DND-41 (cell line): ENCODE results near the gene KLF1.

Experiments
- ATAC-seq: fragments of 200-7000 bp; cut with Tn5 transposase; 3 replicates; pipeline ENCODE4 v1.9.1; 2021; ENCODE audit warnings: low read depth; ENCODE audit not compliant: insufficient read depth
- DNase-seq: peaks from one replicate; pipeline ENCODE4 v3.0.0-alpha.2; 2020
- H2AFZ ChIP-seq: 2 replicates; pipeline ENCODE4 v1.6.0; 2012; ENCODE audit warnings: low read depth, low read length
- H3K27ac ChIP-seq: 2 replicates; pipeline ENCODE4 v1.5.1; 2012; ENCODE audit warnings: low read length, inconsistent platforms
- H3K27me3 ChIP-seq: fragments of 200-600 bp; sonication (generic); 2 replicates; pipeline ENCODE4 v1.6.0; 2012; ENCODE audit warnings: low read length, mild to moderate bottlenecking, inconsistent platforms; ENCODE audit not compliant: insufficient read depth, poor library complexity
- H3K36me3 ChIP-seq: 2 replicates; pipeline ENCODE4 v1.5.1; 2012; ENCODE audit warnings: low read length, inconsistent platforms; ENCODE audit not compliant: insufficient read depth
- H3K4me1 ChIP-seq: 2 replicates; pipeline ENCODE4 v1.5.1; 2012; ENCODE audit warnings: mild to moderate bottlenecking, low read length; ENCODE audit not compliant: insufficient read depth
- H3K4me2 ChIP-seq: 2 replicates; pipeline ENCODE4 v1.6.0; 2012; ENCODE audit warnings: mild to moderate bottlenecking, moderate library complexity, low read length, inconsistent platforms; ENCODE audit not compliant: insufficient read depth
- H3K4me3 ChIP-seq, 2 experiments: fragments of 200-600 bp in 1 of 2; shearing (Covaris generic) in 1 of 2; 2 replicates each; pipeline ENCODE4 v1.5.1; 2012 to 2016; ENCODE audit warnings: inconsistent platforms in 2 of 2, low read length in 2 of 2, mild to moderate bottlenecking in 2 of 2, low read depth in 1 of 2, moderate library complexity in 1 of 2
- H3K79me2 ChIP-seq: 2 replicates; pipeline ENCODE4 v1.6.0; 2012; ENCODE audit warnings: low read length, inconsistent platforms; ENCODE audit not compliant: insufficient read depth
- H3K9ac ChIP-seq: 2 replicates; pipeline ENCODE4 v1.6.0; 2012; ENCODE audit warnings: low read depth, mild to moderate bottlenecking, inconsistent platforms, low read length, moderate library complexity
- H3K9me3 ChIP-seq: 2 replicates; pipeline ENCODE4 v1.5.1; 2012; ENCODE audit warnings: low read length, moderate library complexity, mild to moderate bottlenecking, inconsistent platforms; ENCODE audit not compliant: insufficient read depth, severe bottlenecking
- H4K20me1 ChIP-seq: 2 replicates; pipeline ENCODE4 v1.6.0; 2012; ENCODE audit warnings: low read length; ENCODE audit not compliant: insufficient read depth
- EZH2 ChIP-seq: IDR thresholded peaks from 3 replicates; pipeline ENCODE4 v1.6.1; 2012; ENCODE audit warnings: borderline replicate concordance, low read depth, mild to moderate bottlenecking, moderate library complexity, low read length, inconsistent platforms; ENCODE audit not compliant: severe bottlenecking
- TF ChIP-seq, protein P1 (sequence below): IDR thresholded peaks from 2 replicates; pipeline ENCODE4 v1.5.1; 2012; ENCODE audit warnings: borderline replicate concordance, low read length, moderate library complexity, mild to moderate bottlenecking; ENCODE audit not compliant: poor library complexity, severe bottlenecking; ENCODE audit errors: extremely low read depth

Gene KLF1

DNA sequence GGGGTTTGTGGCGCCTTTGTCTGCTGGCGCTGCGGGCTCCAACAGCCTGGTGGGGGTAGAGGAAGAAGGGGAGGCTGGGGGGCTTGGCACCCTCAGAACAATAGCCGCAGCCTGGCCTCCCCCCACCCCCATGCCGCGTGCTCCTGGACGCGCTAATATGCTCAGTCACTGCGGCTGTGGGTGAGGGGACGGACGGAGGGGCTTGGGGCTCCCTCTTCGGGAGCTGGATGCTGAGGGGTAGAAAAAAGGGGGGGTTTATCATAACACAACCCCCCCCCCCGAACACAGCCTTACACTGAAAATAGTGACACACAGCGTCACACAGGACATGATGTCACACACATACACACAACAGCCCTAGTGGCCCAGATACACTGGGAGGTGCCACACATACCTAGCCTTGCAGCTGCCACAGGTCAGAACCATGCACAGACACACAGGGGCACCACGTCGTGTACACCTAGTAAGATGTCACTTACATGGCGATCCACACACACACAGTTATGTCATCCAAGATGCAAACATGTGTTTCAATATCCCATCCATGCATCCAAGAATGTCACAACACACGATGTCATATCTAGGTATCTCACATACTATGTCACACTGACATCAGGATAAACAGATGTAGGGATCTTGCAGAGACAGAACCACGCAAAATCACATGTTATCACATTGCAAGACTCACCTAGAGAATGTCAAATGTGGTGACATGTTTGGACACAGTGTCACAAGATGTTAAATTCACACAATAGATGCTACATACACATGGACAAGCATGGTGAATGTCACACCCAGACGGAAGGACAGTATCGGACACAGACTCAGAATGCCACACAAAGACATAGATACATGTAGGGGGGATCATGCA is 47.9 kb downstream of the KLF1 start:
- TF ChIP-seq, protein P1, sequence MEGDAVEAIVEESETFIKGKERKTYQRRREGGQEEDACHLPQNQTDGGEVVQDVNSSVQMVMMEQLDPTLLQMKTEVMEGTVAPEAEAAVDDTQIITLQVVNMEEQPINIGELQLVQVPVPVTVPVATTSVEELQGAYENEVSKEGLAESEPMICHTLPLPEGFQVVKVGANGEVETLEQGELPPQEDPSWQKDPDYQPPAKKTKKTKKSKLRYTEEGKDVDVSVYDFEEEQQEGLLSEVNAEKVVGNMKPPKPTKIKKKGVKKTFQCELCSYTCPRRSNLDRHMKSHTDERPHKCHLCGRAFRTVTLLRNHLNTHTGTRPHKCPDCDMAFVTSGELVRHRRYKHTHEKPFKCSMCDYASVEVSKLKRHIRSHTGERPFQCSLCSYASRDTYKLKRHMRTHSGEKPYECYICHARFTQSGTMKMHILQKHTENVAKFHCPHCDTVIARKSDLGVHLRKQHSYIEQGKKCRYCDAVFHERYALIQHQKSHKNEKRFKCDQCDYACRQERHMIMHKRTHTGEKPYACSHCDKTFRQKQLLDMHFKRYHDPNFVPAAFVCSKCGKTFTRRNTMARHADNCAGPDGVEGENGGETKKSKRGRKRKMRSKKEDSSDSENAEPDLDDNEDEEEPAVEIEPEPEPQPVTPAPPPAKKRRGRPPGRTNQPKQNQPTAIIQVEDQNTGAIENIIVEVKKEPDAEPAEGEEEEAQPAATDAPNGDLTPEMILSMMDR = no peak
- no peak for TF ChIP-seq EZH2
- H3K27me3 ChIP-seq = no peaks in the 10 kb centered on the region
- ATAC-seq = peak; percentile 52
- peaks cover 36% of the 10 kb centered on the region for H3K79me2 ChIP-seq
- peak; percentile 38 for DNase-seq
- H3K9ac ChIP-seq = peak overlapping the region; percentile 77
- peak overlapping the region; percentile 93 for H3K4me2 ChIP-seq
- peaks cover 30% of the 10 kb centered on the region; the same call in 1 of the 2 replicates for H4K20me1 ChIP-seq
- peak overlapping the region; percentile 46 to 66; a peak in 3 of 4 replicates for H3K4me3 ChIP-seq
- H2AFZ ChIP-seq = peak overlapping the region; percentile 87
- peaks cover 42% of the 10 kb centered on the region for H3K4me1 ChIP-seq
- H3K9me3 ChIP-seq = no peaks in the 10 kb centered on the region
- peak overlapping the region; percentile 61; the same call in 1 of the 2 replicates for H3K27ac ChIP-seq
- peaks cover 9% of the 10 kb centered on the region; the same call in 1 of the 2 replicates for H3K36me3 ChIP-seq

DNA sequence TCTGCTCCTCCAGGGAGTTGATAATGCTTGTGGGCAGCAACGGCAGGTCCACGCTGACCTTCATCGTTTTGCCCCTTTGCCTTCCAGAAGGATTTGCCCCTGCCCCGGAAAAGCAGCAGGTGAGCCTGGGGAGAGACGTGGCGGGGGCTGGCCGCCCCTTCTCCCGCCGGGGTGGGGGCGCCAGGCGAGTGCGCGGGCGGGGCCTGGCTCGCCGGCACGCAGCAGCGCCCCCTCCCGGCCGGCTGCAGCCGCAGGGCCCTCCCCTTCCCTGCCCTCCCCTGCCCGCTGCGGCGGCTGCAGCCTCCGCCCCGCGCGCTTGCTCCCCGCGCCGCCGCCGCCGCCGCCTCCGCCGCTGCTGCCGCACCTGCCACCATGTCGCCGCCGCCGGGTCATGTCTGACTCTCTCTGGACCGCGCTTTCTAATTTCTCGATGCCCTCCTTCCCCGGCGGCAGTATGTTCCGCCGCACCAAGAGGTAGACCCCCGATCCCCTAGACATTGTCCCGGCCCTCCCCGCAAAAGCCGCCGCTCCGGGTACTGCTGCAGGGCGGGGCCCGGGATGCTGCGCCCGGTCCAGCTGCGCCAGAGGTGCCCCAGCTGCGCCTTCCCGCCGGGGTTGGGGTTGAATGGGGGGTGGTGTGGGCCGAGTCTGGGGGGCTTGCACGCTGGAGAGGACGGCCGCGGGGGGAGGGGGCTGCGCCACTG is 48.7 kb downstream of the KLF1 start, which contains the start of gene MAST1:
TSS of gene MAST1 (plus strand) at position 334 of the 704 bp plus-strand sequence. CDS start at position 392, 58 bp downstream.
- H3K9ac ChIP-seq = peak within 1 kb of the TSS; percentile 77
- H3K79me2 ChIP-seq = peaks cover 36% of the 10 kb centered on the region
- ATAC-seq (peak; percentile 85), DNase-seq (peak; percentile 75)
- H3K4me3 ChIP-seq = peak within 1 kb of the TSS; percentile 46 to 66; a peak in 3 of 4 replicates
- peak within 1 kb of the TSS; percentile 87 for H2AFZ ChIP-seq
- peaks cover 6% of the 10 kb centered on the region; the same call in 1 of the 2 replicates for H3K36me3 ChIP-seq
- H3K9me3 ChIP-seq = no peaks in the 10 kb centered on the region
- peaks cover 27% of the 10 kb centered on the region; the same call in 1 of the 2 replicates for H4K20me1 ChIP-seq
- H3K4me2 ChIP-seq = peak within 1 kb of the TSS; percentile 93
- peak within 1 kb of the TSS; percentile 67 for H3K27ac ChIP-seq
- no peak for TF ChIP-seq EZH2
- TF ChIP-seq, protein P1 = peak; percentile 73
- H3K4me1 ChIP-seq = peaks cover 47% of the 10 kb centered on the region
- H3K27me3 ChIP-seq = no peaks in the 10 kb centered on the region

DNA sequence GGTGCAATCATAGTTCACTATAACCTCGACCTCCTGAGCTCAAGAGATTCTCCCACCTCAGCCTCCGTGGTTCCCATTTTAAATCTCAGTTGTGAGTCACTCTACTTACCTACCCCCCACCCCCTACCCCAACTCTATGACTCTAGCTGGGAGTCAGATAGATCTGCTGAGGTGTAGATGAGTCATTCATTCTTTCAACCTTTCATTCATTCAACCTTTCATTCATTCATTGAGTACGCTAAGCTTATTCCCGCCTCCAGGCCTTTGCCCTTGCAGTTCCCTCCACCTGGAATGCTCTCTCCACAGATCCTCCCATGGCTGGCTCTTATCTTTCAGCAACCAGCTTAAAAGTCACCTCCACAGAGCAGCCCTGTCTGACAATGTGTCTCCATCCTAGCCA is 49.8 kb downstream of the KLF1 start:
- no peaks in the 10 kb centered on the region for H3K9me3 ChIP-seq
- H3K36me3 ChIP-seq = no peaks in the 10 kb centered on the region; the same call in 1 of the 2 replicates
- H2AFZ ChIP-seq = no peak overlapping the region
- DNase-seq (no peak), ATAC-seq (no peak)
- peaks cover 58% of the 10 kb centered on the region for H3K4me1 ChIP-seq
- no peak overlapping the region for H3K9ac ChIP-seq
- H3K79me2 ChIP-seq = peaks cover 30% of the 10 kb centered on the region
- H3K4me2 ChIP-seq = peak overlapping the region; percentile 93; the same call in 1 of the 2 replicates
- peaks cover 27% of the 10 kb centered on the region for H4K20me1 ChIP-seq
- no peak for TF ChIP-seq EZH2
- TF ChIP-seq, protein P1 = no peak
- H3K4me3 ChIP-seq = no peak overlapping the region
- H3K27ac ChIP-seq = no peak overlapping the region
- no peaks in the 10 kb centered on the region for H3K27me3 ChIP-seq
